ENCODE results near the gene CFHR2. TPM values are rescaled to one million over a fixed set of nuclear protein-coding genes. Genes with fewer than 3 reads are reported as not detected.
A peak's percentile ranks its signal among the peaks of the same experiment; 100 is the strongest.

Gene CFHR2
- total and polyA plus RNA-seq, 2 experiments from 2014 or later = not detected

DNA sequence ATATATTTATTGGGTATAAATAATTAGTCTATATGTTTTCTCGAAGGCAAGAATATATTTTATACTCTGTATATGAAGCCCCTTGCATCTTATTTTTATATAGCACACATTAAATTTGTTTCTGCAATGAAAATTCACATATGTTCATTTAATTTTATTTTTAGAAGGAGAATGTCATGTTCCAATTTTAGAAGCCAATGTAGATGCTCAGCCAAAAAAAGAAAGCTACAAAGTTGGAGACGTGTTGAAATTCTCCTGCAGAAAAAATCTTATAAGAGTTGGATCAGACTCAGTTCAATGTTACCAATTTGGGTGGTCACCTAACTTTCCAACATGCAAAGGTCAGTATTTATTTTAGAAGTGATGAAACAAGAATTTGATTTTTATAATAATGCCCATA lies 50.4 kb downstream of the CFHR2 start:
- H3K27ac ChIP-seq = no peak overlapping the region
- TF ChIP-seq, protein P1, sequence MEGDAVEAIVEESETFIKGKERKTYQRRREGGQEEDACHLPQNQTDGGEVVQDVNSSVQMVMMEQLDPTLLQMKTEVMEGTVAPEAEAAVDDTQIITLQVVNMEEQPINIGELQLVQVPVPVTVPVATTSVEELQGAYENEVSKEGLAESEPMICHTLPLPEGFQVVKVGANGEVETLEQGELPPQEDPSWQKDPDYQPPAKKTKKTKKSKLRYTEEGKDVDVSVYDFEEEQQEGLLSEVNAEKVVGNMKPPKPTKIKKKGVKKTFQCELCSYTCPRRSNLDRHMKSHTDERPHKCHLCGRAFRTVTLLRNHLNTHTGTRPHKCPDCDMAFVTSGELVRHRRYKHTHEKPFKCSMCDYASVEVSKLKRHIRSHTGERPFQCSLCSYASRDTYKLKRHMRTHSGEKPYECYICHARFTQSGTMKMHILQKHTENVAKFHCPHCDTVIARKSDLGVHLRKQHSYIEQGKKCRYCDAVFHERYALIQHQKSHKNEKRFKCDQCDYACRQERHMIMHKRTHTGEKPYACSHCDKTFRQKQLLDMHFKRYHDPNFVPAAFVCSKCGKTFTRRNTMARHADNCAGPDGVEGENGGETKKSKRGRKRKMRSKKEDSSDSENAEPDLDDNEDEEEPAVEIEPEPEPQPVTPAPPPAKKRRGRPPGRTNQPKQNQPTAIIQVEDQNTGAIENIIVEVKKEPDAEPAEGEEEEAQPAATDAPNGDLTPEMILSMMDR (IDR thresholded peaks at IDR 0.05; ENCODE audit: low read depth, low read length) = no peak
- DNase-seq (ENCODE audit: low read depth in 1 of 2, low spot score in 1 of 2) = no peak
- H3K9me3 ChIP-seq (ENCODE audit: low read depth) = no peaks in the 10 kb centered on the region
- H3K4me1 ChIP-seq (ENCODE audit: low read depth) = peaks cover 7% of the 10 kb centered on the region
- H3K27me3 ChIP-seq = no peaks in the 10 kb centered on the region
- H3K4me3 ChIP-seq = no peak overlapping the region
- no peaks in the 10 kb centered on the region for H3K36me3 ChIP-seq

DNA sequence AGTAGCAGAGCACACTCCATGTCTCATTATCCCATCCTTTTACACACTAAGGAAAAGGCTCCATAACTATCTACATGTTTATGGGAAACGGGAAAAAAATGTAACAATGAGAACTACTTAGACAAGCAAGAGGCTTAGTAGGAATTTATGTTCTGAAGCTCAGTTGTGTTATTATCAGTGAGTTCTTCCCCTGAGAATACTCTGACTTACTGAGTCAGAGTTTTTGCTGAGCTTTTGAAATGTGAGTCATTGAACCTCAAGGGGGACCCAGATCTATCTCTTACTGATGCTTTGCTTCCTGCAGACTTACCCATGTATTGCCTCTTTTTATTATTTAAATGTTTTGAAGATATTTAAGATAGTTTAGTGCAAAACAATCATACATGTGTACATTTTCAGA lies 53.9 kb downstream of the CFHR2 start:
- H3K4me1 ChIP-seq (ENCODE audit: low read depth) = peaks cover 3% of the 10 kb centered on the region
- no peaks in the 10 kb centered on the region for H3K27me3 ChIP-seq
- no peak overlapping the region for H3K4me3 ChIP-seq
- TF ChIP-seq, protein P1 (IDR thresholded peaks at IDR 0.05; ENCODE audit: low read depth, low read length) = peak; percentile 19
- no peaks in the 10 kb centered on the region for H3K9me3 ChIP-seq (ENCODE audit: low read depth)
- H3K27ac ChIP-seq = no peak overlapping the region
- DNase-seq (ENCODE audit: low read depth in 1 of 2, low spot score in 1 of 2) = peak in 1 of 2 donors; percentile 89
- H3K36me3 ChIP-seq = no peaks in the 10 kb centered on the region

DNA sequence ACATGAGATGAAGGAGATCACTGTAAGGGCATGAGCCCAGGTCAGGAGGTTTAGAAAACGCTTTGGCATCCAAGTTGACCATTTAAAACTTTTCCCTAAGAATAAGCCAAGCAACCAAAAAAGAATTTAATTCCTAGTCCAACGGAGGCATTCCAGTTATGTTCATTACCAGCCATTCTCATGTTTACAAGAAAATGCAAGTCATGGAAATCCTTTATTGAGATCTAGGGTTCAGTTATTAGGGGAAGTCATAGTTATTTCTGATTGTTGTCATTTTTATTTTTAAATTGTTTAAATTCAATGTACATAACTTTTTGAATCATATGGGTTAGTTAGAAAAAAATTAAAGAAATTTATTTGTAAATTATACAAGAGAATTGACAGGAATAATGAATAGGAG lies 58.3 kb downstream of the CFHR2 start:
- Histone ChIP-seq H3K4me3 (no peak overlapping the region), H3K36me3 (no peaks in the 10 kb centered on the region), H3K9me3 (ENCODE audit: low read depth) (no peaks in the 10 kb centered on the region), H3K27ac (no peak overlapping the region), H3K27me3 (no peaks in the 10 kb centered on the region), H3K4me1 (ENCODE audit: low read depth) (no peaks in the 10 kb centered on the region)
- TF ChIP-seq, protein P1 (IDR thresholded peaks at IDR 0.05; ENCODE audit: low read depth, low read length) = no peak
- DNase-seq (ENCODE audit: low read depth in 1 of 2, low spot score in 1 of 2) = no peak

DNA sequence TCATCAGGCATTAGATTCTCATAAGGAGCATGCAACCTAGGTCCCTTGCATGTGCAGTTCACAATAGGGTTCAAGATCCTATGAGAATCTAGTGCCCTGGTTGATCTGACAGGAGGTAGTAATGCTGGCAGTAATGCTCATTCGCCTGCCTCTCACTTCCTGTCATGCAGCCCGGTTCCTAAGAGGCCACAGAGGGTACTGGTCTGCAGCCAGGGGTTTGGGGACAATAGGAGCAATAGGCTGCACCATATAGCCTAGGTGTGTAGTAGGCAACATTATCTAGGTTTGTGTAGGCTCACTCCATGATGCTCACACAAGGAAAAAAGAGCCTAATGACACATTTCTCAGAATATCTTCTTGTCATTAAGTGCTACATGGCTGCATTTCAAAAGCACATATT lies 59.6 kb downstream of the CFHR2 start:
- TF ChIP-seq, protein P1 (IDR thresholded peaks at IDR 0.05; ENCODE audit: low read depth, low read length) = no peak
- Histone ChIP-seq H3K36me3 (no peaks in the 10 kb centered on the region), H3K27me3 (no peaks in the 10 kb centered on the region)

DNA sequence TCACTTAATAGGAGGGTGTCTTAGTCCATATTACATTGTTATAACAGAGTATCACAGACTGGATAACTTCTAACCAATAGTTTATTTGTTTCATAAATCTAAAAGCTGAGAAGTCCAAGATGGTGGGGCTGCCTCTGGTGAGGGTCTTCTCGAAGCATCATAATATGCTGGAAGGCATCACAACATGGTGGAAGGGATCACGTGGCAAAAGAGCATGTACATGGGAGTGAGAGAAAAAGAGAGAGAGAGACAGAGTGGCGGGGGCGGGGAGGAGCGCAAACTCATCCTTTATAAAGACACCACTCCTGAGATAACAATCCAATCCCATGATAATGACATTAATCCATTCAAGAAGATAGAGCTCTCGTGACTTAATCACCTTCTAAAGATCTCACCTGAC lies 65.3 kb downstream of the CFHR2 start:
- Histone ChIP-seq H3K27me3 (no peaks in the 10 kb centered on the region), H3K4me1 (ENCODE audit: low read depth) (no peaks in the 10 kb centered on the region), H3K9me3 (ENCODE audit: low read depth) (no peaks in the 10 kb centered on the region), H3K36me3 (no peaks in the 10 kb centered on the region), H3K4me3 (no peak overlapping the region), H3K27ac (no peak overlapping the region)
- TF ChIP-seq, protein P1 (IDR thresholded peaks at IDR 0.05; ENCODE audit: low read depth, low read length) = no peak
- no peak for DNase-seq (ENCODE audit: low read depth in 1 of 2, low spot score in 1 of 2)

More for the DNA sequence above, 59.6 kb downstream of the CFHR2 start:
- H3K27ac ChIP-seq = no peak overlapping the region
- DNase-seq (ENCODE audit: low read depth in 1 of 2, low spot score in 1 of 2) = no peak
- H3K4me3 ChIP-seq = no peak overlapping the region
- no peaks in the 10 kb centered on the region for H3K4me1 ChIP-seq (ENCODE audit: low read depth)
- no peaks in the 10 kb centered on the region for H3K9me3 ChIP-seq (ENCODE audit: low read depth)

Other genes starting within 250 kb of the CFHR2 start
- gene CFHR3, start 168.9 kb upstream of the CFHR2 start, total RNA-seq = 0.07 and 0.39 TPM in 2 replicates
- not detected in 2 replicates for gene CFHR3, start 168.9 kb upstream of the CFHR2 start, polyA plus RNA-seq
- gene CFHR1, start 124.0 kb upstream of the CFHR2 start, total RNA-seq = 0.25 TPM in 1 of 2 replicates, not detected in the other
- gene CFHR1, start 124.0 kb upstream of the CFHR2 start, polyA plus RNA-seq = not detected in 2 replicates
- gene CFHR4, start 55.7 kb upstream of the CFHR2 start, total RNA-seq = not detected in 2 replicates
- not detected in 2 replicates for gene CFHR4, start 55.7 kb upstream of the CFHR2 start, polyA plus RNA-seq
- gene CFHR5, start 33.8 kb downstream of the CFHR2 start, total RNA-seq = 0.39 TPM in 1 of 2 replicates, not detected in the other
- not detected in 2 replicates for gene CFHR5, start 33.8 kb downstream of the CFHR2 start, polyA plus RNA-seq
- gene F13B, start 123.5 kb downstream of the CFHR2 start, total RNA-seq = not detected in 2 replicates
- not detected in 2 replicates for gene F13B, start 123.5 kb downstream of the CFHR2 start, polyA plus RNA-seq
- gene ASPM, start 202.9 kb downstream of the CFHR2 start, total RNA-seq = 3.3 and 43.7 TPM in 2 replicates
- 3.4 and 21.1 TPM in 2 replicates for gene ASPM, start 202.9 kb downstream of the CFHR2 start, polyA plus RNA-seq

Measured in cardiac muscle cell (in vitro differentiated cells and primary cell).